ENCODE data around the gene NEMP2.

The NEMP2 gene

GRCh38 chr2:190466819-190467446 lies 67.6 kb downstream of the NEMP2 start:
- Histone ChIP-seq H3K79me2 (ENCODE audit: control insufficient read depth, low read length) (peaks cover 27% of the 10 kb centered on the region), H3K36me3 (ENCODE audit: control insufficient read depth, low read length) (peaks cover 5% of the 10 kb centered on the region), H3K27ac (ENCODE audit: low read depth, low read length) (peak overlapping the region; percentile 75), H3K9me2 (replicated peaks; ENCODE audit: control insufficient read depth, low read length) (no peaks in the 10 kb centered on the region), H3K4me1 (ENCODE audit: control insufficient read depth, low read length) (peaks cover 74% of the 10 kb centered on the region), H3F3A (ENCODE audit: control insufficient read depth, insufficient read depth) (peaks cover 3% of the 10 kb centered on the region; the same call in 1 of the 2 replicates), H3K27me3 (ENCODE audit: control insufficient read depth, low read length) (no peaks in the 10 kb centered on the region), H3K4me2 (ENCODE audit: low read length) (peak overlapping the region; percentile 70), H3K9me3 (ENCODE audit: control insufficient read depth, insufficient read depth, low read length) (no peaks in the 10 kb centered on the region), H4K20me1 (ENCODE audit: control insufficient read depth, insufficient read depth, low read depth, low read length) (no peaks in the 10 kb centered on the region), H3K4me3 (ENCODE audit: low read length) (peak overlapping the region; percentile 56)
- TF ChIP-seq EZH2phosphoT487 (IDR thresholded peaks at IDR 0.05; ENCODE audit: borderline replicate concordance, low read length), result no peak
- TF ChIP-seq, protein P1, sequence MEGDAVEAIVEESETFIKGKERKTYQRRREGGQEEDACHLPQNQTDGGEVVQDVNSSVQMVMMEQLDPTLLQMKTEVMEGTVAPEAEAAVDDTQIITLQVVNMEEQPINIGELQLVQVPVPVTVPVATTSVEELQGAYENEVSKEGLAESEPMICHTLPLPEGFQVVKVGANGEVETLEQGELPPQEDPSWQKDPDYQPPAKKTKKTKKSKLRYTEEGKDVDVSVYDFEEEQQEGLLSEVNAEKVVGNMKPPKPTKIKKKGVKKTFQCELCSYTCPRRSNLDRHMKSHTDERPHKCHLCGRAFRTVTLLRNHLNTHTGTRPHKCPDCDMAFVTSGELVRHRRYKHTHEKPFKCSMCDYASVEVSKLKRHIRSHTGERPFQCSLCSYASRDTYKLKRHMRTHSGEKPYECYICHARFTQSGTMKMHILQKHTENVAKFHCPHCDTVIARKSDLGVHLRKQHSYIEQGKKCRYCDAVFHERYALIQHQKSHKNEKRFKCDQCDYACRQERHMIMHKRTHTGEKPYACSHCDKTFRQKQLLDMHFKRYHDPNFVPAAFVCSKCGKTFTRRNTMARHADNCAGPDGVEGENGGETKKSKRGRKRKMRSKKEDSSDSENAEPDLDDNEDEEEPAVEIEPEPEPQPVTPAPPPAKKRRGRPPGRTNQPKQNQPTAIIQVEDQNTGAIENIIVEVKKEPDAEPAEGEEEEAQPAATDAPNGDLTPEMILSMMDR (IDR thresholded peaks at IDR 0.05; ENCODE audit: low read depth, low read length, poor library complexity, severe bottlenecking), result no peak

DNA sequence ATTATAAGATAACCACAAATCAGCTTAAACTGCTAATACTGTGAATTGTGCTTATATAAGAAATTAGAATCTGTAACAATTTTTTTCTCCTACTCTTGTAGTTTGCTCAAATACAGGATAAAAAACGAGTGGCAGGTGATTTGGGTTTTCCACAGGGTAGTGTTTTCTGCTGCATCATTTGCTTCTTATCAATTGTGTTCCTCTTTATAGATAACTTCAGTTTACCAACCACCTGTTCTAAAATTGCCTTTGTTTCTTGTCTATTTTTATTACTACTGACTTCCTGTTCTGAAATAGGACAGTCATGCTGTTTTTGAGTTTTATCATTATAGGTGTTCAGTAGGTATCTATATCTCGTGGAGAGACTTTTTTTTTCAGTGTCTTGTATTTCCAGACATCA lies 69.5 kb downstream of the NEMP2 start:
- Histone ChIP-seq H3F3A (ENCODE audit: control insufficient read depth, insufficient read depth) (peaks cover 3% of the 10 kb centered on the region; the same call in 1 of the 2 replicates), H4K20me1 (ENCODE audit: control insufficient read depth, insufficient read depth, low read depth, low read length) (no peaks in the 10 kb centered on the region), H3K4me1 (ENCODE audit: control insufficient read depth, low read length) (peaks cover 77% of the 10 kb centered on the region), H3K36me3 (ENCODE audit: control insufficient read depth, low read length) (no peaks in the 10 kb centered on the region; the same call in 1 of the 2 replicates), H3K79me2 (ENCODE audit: control insufficient read depth, low read length) (peaks cover 27% of the 10 kb centered on the region), H3K4me2 (ENCODE audit: low read length) (peak overlapping the region; percentile 47), H3K27me3 (ENCODE audit: control insufficient read depth, low read length) (no peaks in the 10 kb centered on the region), H3K9me3 (ENCODE audit: control insufficient read depth, insufficient read depth, low read length) (no peaks in the 10 kb centered on the region), H3K9me2 (replicated peaks; ENCODE audit: control insufficient read depth, low read length) (no peaks in the 10 kb centered on the region), H3K4me3 (ENCODE audit: low read length) (peak overlapping the region; percentile 19), H3K27ac (ENCODE audit: low read depth, low read length) (peak overlapping the region; percentile 4; the same call in 1 of the 2 replicates)
- TF ChIP-seq, protein P1 (IDR thresholded peaks at IDR 0.05; ENCODE audit: low read depth, low read length, poor library complexity, severe bottlenecking), result no peak
- TF ChIP-seq EZH2phosphoT487 (IDR thresholded peaks at IDR 0.05; ENCODE audit: borderline replicate concordance, low read length), result no peak

DNA sequence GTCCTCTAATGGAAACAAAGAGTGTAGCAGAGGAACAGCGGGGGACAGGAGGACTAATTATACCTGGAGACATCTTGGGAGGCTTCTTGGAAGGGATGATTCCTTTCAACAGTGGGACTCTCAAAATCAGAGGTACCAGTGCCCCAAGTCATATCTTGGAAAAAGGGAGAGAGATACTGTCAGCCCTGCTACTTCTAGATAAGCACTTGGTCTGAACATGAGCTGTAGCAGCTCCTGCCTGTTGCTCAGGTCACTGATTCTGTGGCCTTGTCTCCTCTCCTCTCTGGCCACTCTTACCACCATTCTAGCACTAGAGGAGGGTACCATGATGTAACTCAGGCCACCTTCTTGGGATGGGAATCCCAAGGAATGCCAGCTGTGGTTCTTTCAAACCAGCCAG lies 71.9 kb downstream of the NEMP2 start:
- Histone ChIP-seq H4K20me1 (ENCODE audit: control insufficient read depth, insufficient read depth, low read depth, low read length) (no peaks in the 10 kb centered on the region), H3K9me3 (ENCODE audit: control insufficient read depth, insufficient read depth, low read length) (no peaks in the 10 kb centered on the region), H3K9me2 (replicated peaks; ENCODE audit: control insufficient read depth, low read length) (no peaks in the 10 kb centered on the region), H3K27me3 (ENCODE audit: control insufficient read depth, low read length) (no peaks in the 10 kb centered on the region), H3F3A (ENCODE audit: control insufficient read depth, insufficient read depth) (no peaks in the 10 kb centered on the region; the same call in 1 of the 2 replicates), H3K79me2 (ENCODE audit: control insufficient read depth, low read length) (peaks cover 27% of the 10 kb centered on the region), H3K4me2 (ENCODE audit: low read length) (peak overlapping the region; percentile 20; the same call in 1 of the 2 replicates), H3K27ac (ENCODE audit: low read depth, low read length) (no peak overlapping the region), H3K4me1 (ENCODE audit: control insufficient read depth, low read length) (peaks cover 53% of the 10 kb centered on the region), H3K4me3 (ENCODE audit: low read length) (no peak overlapping the region), H3K36me3 (ENCODE audit: control insufficient read depth, low read length) (no peaks in the 10 kb centered on the region; the same call in 1 of the 2 replicates)
- no peak for TF ChIP-seq EZH2phosphoT487 (IDR thresholded peaks at IDR 0.05; ENCODE audit: borderline replicate concordance, low read length)
- TF ChIP-seq, protein P1 (IDR thresholded peaks at IDR 0.05; ENCODE audit: low read depth, low read length, poor library complexity, severe bottlenecking), result no peak

All from DOHH2 (cell line).